ENCODE data around the gene AADACL4.
A peak's percentile ranks its signal among the peaks of the same experiment; 100 is the strongest.

AADACL4 gene

DNA sequence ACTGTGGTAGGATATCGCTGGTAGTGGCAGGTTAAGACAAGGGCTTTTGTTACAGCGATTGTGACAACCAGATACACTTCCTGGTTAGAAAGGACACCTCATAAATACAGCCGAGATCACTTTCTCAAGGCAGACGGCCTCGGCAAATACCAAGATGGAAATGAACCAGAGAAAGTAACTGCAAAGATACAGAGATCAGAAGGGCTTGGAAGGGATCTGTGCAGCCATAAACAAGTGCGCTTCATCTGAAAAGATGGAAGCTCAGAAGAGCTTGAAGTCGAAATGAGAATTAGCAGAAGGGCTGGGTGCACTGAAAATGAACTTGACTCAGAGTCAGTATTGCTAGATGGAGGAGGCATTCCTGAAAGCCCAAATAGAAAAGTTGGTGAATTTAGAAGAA lies 32.9 kb upstream of the AADACL4 start:
- DNase-seq (ENCODE audit: low read depth in 2 of 2) = no peak

DNA sequence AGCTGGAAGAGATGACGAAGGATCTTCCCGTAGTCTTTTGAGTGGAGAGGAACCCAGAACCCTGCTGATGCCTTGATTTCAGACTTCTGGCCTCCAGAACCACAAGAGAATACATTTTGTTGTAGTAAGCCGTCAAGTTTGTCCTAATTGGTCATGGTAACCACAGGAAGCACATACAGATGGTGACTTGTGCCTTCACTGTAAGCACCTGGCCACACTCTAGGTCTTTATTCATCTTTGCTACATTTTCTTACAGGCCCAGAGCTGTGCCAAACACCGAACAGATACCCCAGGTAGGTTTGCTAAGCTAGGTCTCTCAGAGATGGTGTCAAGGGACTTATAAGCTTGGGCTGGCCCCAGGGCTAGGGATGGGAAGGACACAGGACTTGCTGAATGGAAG lies 30.7 kb upstream of the AADACL4 start:
- DNase-seq (ENCODE audit: low read depth in 2 of 2) = no peak

DNA sequence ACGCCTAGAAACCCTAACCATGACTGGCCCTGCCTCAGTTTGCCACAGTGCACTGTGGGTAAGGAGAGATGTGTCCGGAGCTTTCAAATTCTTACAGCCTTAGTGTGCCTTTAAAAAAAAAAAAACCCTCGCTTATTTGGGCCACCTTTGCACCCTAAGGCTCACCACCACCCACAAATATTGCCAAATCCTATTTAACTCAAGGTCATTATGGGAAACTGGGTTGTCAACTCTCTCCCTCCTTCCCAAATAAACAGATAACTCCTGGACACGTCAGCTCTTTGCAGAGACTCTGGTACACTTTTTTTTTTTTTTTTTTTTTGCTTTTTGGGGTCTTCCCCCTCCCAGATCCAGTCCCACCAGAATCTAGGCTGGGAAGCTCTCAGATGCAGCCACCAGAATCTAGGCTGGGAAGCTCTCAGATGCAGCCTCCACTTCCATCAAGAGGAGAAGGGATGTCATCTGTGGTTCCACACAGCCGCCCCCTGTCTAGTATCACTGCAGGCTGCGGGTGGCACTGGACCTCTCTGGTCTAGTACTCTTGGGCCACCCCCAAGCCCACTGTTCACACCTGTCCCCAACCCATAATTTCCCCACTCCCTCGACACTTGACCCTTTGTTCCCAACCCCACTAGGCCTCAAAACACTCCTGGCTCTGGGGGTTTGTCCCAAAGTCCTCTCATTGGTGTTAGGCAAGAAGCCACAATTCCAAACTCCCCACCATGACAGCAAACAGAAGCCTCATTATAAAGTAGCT lies 29.3 kb upstream of the AADACL4 start:
- no peak for DNase-seq (ENCODE audit: low read depth in 2 of 2)

DNA sequence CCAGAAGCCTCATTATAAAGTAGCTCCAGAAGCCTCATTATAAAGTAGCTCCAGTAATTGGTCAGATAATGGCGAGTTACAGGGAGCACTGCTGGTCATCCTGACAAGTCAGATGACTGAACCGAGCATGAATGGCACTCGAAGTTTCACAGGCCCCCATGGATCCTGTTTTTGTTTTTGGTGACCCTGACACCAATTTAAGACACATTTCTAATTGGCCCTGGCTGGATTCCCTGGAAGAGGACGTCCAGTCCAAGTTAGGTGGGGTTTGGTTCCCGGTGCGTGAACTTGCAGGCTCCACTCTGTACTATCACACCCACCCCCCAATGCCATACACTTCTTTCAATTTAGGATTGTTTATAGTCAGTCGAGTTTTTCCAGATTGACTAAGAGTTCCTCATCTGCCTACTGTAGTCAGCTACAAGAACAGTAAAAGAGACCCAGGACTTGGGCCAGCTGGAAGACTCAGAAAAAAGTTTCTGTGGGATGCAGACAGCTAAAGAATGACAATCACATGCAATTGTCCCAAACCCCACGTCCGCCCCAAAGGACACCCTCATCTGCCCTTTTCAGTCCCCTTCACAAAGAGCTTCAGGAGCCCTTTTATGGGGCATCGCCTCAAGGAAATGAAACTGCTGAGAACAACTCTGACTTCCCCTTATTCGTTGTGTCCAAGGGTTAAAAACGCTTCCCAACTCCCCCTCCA lies 28.6 kb upstream of the AADACL4 start:
- DNase-seq (ENCODE audit: low read depth in 2 of 2) = no peak

DNA sequence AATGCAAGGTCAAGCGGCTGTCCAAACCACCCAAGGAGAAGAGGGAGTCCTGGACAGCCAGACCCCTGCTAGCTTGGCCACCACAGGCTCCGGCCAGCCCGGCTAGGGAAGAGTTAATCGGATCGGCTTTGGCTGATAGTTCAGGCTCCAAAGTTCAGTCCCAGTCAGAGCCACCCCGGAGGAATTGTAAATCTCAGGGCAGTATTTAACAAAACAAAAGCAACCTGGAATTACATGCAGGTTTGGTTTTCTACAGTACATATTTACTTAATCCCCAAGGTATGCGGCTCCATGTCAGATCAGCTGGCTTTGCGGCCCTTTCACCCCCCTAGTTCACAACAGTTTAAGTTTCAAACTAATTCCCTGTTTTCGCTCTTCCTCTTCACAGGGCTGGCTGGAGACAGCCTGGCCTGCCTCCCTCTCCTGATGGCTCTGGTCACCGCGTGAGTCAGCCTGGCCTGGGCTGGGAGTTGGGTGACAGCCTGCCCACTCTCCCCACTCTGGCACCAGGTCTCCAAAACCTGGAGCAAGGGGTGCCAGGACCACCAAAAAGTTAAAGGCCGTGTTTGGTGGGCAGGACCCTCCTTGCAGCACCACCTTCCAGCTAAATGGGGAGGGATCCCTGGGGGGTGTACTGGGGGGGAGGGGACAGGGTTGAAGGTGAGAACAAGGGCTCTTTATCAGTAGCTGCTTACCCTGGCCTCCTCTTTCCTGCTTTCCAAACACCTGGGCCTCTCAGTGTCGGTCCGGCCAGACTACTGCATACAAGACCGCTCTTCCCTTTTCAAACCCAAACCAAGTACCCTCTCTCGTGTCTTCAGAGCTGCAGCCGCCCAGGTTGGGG lies 27.8 kb upstream of the AADACL4 start:
- no peak for DNase-seq (ENCODE audit: low read depth in 2 of 2)

DNA sequence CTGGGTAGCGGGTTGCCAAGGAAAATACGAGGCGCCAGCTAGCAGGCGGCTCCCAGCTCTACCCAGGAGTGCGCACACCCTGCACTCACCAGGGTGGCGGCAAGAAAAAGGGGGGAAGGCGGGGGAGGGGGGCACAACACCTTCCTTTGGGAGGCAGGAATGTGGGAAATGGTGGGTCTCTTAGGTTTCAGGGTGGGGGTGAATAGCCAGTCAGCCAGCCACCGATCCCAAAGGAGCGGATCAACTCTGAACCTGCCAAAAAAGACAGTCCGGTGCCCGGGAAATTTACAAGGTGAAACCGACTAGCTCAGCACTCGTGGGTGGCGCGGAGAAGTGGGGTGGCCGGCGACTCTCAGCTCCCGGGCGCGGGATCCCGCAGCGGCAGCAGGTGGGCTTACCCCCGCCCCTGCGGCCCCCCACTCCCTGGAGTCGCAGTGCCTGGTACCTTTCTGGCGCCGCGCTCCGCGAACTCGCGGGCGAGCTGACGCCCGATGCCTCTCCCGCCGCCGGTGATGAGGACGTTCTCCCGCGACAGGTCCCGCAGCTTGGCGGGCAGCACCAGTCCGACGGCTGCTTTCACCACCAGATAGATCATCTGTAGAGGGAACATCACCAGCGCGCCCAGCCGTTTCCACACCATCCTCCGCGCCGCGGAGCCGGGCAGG lies 27.0 kb upstream of the AADACL4 start:
- DNase-seq (ENCODE audit: low read depth in 2 of 2) = no peak

DNA sequence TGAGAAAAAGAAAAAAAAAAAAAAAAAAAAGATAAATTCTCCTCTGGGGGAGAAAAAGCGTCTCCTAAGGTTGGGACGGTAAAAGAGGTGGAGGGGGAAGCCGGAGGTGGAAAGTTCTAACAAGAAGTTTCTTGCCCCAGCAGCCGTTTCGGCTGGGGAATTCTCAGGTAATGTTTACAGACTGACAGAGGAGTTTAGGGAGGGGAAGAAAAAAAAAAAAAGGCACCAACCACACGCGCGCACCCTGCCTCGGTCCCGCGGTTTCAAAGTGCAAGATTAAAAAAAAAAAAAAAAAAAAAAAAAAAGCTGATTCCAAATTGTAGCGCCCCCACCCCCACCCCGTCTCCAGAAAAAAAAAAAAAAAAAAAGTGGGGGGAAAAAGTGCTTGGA lies 26.4 kb upstream of the AADACL4 start:
- no peak for DNase-seq (ENCODE audit: low read depth in 2 of 2)

DNA sequence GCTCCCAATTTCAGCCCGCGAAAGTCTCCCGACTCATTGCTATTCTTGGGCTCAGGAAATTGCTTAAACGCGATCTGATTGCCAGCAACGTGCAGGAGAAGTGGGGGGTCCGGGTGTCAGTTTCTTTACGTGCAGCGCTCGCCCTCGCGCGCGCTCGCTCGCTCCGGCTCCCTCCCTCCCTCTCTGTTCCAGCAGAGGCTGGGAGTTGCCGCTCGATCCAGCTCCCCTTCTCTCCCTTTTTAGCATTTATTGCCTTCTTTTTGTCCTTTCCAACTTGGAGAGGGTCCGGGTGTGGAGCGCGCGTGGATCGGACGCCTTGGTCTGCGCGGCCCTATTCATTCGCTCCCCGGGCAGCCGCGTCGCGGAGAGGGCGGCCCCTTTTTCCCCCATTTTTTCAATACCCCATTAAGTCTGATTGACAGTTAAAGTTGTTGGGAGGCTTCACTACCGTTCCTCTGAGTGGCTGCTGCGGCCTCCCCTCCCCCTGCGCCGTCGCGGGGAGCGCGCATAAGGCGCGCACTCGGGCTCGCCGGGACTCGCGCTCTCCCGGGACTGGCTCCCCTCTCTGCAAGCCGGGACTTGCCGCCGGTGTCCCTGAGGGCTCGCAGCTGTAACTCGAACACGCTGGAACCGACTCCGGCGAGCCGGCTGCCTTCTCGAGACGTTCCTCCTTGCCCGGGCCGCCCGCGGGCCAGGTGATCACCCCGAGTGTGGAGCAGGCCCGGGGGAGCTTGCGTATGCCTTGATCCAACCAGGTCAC lies 25.8 kb upstream of the AADACL4 start, which contains the start of gene DHRS3:
Gene DHRS3, minus strand, starts transcription at position 310 of the 760 bp plus-strand sequence. CDS start 862 bp downstream, outside the sequence.
- DNase-seq (ENCODE audit: low read depth in 2 of 2) = no peak

DNA sequence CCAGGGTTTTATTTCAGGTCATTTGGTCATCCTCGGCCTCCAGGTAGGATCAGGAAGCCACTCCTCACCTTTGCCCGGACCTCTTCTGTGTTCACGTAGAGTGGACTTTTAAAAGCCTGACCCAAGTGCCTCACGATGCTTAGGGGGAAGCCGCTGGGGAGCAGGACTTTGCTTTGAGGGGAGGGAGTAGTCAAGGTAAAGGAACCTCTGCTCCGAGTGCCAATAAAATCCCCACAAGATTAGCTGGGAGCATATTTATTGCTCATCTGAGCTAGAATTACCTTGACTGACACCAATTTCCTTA lies 25.3 kb upstream of the AADACL4 start:
- DNase-seq (ENCODE audit: low read depth in 2 of 2) = no peak

DNA sequence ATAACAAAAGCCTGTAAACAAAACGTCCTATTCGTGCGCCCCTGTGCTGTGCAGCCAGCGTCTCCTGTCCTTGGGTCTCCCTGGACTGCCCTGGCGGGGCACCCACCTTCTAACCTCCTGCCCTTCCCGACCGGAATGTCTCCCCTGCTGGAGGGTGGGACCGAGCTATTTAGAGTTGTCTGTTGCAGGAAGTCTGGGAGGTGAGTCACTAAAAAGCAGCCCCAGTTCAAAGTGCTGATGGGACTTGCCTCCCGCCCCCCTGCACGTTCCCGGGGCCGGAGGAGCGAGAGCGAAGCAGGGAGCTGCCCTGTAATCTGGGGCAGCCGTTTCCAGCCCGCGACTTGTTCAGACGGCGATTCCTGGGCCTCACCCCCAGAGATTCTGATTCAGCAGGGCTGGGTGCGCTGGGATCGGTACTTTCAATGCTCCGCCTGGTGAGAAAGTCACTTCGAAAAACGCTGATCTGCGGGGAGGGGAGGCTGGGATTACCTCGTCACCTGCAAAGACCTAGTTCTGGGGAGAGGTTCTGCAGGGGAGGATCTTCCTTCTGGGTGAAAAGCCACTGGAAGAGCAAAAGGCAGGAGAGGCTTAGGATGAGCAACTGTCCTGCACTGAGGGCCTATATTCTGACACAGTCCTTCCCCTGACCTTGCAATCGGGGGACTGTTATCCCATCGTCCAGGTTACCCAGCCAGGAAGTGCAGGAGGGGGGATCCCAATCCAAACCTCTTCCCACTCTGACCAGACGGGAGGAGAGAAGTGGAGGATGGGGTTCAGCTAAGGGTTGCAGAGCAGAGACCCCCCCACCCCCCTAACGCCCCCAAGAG lies 24.7 kb upstream of the AADACL4 start:
- peak; percentile 42 to 47 for DNase-seq (ENCODE audit: low read depth in 2 of 2)

DNA sequence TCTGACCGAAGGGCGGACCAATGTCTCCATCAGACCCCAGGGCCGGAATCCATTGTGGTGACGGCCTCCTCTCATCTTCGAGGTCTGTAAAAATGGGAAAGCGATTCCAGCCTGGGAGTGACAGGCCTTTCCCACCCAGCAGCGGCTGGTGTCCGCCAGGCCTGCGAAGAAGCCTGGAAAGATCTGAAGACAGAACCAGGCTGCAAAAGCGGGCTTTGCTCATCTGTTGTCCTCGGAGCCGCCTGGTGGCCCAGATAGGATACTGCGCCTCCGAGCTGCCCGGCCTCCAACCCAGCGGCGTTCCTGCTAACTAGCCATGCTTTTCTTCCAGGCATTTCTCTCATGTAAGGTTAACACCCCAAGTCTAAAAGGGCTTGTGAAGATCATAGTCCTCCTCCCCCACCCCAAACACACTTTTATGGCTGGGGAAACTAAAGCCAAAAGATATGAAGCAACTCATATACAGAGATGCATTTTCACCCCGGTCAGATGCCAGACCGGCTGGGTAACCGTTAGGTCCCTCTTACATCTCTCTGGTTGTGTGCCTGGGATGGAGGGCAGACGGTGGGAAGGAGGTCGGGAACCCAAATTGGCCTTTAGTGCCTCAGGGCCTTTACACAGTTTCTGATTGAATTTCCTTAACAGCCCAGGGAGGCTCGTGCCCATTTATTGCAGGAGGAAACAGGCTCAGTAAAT lies 23.9 kb upstream of the AADACL4 start:
- peak; percentile 47 to 49 for DNase-seq (ENCODE audit: low read depth in 2 of 2)

DNA sequence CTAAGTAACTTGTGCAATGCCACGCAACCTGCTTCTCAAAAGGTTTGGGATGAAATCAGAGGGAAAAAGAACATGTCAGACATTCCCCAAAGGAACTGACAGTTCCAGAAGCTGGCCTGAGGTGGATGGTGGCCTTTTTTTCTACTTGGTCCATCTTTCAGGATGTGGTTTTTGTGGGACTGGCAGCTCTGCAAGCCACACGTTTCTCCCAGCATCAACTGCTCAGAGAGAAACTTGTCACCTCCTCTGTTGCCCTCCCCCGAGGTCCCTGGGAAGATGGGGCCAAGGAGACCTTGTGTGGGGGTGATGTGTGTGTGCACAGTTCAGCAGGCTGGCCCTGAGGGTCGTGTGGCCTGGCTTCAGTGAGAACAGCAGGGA lies 23.4 kb upstream of the AADACL4 start:
- DNase-seq (ENCODE audit: low read depth in 2 of 2) = no peak

DNA sequence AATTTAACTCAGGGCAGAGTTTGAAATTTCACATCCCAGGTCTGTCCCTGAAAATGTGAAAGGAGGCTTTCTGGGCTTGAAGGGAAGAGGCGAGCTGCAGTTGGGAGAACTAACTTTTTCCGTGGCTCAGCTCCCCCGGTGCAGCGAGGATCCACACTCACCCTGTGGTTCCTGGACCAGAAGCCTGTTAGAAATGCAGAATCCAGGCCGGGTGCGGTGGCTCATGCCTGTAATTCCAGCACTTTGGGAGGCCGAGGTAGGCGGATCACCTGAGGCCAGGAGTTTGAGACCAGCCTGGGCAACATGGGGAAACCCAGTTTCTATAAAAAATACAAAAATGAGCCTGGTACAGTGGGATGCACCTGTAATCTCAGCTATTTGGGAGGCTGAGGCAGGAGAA lies 23.0 kb upstream of the AADACL4 start:
- DNase-seq (ENCODE audit: low read depth in 2 of 2) = no peak

DNA sequence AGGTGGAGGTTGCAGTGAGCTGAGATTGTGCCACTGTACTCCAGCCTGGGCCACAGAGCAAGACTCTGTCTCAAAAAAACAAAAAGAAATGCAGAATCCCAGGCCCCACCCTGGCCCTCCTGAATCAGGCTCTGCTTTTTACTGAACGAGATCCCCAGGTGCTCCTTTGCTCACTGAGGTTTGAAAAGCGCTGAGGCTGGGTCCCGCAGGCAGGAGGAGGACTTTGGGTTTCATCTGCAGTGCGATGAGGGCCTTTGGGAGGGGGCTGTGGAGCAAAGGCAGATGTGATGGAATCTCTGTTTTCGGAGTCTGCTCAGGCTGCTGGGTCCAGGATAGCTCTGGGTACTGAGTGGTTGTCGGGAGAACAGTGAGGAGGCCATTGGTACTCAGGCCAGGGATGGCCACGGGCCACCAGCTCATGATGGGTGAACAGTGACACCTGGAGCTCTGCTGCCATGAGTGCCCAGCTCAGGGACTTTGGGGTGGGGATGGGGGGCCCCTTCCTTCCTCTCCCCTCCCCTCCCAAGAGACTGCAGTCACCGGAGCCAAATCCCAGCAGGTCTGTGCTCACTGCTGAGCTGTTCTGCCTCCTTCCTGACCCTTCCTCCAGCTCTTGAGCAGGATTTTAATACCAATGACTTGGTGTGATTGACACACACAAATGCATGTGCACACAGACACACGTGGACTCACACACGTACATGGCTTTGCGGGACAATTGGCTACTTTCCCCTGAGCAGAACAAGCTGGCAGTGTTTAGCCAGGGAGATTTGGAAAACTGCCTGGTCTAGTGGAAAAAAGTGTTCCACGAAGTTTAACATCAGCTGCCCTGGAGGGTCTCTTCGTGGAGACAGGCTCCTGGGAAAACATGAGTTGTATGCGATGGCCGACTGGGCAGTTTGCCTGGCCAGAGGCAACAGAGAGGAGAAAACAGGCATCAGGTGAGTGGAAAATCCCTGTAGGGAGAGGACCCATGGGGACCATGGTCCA lies 22.2 kb upstream of the AADACL4 start:
- no peak for DNase-seq (ENCODE audit: low read depth in 2 of 2)

DNA sequence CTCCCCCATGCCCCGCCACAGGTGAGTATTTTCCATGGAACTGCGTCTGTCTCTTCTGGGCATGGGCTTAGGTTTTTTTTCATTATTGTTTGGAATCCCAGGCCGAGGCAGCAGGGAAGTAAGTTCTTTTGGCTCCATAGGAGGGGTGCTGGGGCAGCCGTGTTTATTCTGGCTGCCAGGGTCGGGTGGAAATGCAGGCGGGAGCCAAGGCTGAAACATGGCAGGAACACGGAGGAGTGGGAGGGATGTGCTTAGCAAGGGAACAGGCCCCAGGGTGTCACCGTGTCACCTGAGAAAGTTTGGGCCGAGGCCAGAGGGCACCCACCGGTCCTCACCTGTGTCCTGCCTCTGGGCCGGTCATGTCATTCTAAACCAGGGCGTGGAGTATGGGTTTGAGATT lies 21.4 kb upstream of the AADACL4 start:
- DNase-seq (ENCODE audit: low read depth in 2 of 2) = no peak

DNA sequence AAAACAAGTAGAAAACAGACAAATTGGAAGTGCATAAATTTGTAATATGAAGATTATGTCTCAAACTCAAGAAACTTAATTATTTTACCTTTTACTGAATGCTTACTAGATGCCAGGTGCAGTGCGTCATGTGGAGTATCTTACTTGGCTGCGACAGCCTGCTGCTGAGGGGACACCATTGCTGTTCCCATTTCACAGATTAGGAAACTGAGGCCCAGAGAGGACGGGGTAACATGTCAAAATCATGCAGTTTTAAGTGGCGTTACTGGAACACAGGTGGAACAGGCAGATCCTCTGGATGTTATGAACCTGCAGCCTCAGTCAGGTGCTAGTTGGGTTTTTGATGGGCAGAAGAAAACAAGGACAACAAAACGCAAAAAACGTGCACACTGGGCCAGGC lies 18.6 kb upstream of the AADACL4 start:
- no peak for DNase-seq (ENCODE audit: low read depth in 2 of 2)

DNA sequence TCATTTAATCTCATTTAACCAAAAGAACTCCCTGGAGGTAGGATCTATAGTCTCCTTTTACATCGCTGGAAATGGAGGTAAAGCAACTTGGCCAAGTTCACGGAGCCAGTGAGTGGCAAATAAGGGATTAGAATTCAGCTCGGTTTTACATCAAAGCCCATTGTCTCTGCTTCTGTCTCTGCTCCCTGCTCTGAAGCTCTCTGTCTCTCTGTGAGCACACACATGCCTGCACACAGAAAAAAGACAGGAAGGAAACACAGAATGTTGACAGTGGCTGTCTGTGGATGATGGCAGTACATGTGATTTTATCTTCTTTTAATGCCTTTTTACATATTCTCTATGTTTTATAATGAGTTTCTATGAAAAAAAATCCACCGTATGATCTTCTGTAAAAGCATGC lies 17.0 kb upstream of the AADACL4 start:
- DNase-seq (ENCODE audit: low read depth in 2 of 2) = no peak

DNA sequence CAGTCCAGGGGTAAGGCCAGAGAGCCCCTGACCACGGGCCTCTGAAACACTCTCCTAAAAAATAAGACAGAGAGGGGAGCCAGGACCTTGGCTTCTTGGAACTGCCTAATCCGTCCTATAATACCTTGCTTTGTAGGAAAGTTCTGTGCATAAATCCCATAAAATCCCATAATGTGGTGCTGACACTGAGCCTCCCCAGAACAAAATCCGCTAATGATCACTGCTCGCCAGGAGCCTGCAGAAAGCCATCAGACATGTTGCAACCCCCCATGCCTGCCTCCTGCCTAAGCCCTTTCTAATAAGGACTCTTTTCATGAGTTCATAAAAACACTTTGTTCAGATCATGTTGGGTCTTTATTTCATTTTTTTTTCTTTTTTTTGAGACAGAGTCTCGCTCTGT lies 16.6 kb upstream of the AADACL4 start:
- no peak for DNase-seq (ENCODE audit: low read depth in 2 of 2)

DNA sequence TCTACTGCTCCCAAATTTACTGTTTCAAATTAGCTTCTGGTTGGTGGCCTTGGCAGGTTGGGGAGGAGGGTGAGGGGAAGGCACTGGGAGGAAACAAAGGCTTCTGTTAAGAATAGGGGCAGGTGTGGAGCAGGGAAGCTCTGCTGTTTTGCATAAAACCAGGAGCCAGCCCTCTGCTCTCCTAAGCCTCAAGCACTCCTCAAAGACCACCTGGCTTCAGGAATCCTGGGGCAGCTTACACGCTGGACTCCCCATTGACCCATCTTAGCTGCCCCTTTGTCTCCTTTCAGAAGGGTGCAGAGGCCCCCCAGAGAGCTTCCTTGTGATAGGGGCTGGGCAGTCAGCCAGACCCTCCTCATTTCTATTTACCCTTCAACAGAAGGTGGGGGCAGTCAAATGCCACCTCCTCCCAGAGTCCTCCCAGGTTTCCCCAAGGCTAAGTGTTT lies 14.4 kb upstream of the AADACL4 start:
- no peak for DNase-seq (ENCODE audit: low read depth in 2 of 2)
